Prostate gland (tissue), 2 donors: ENCODE measurements around the gene EBNA1BP2. TPM values are rescaled to one million over a fixed set of nuclear protein-coding genes. Genes with fewer than 3 reads are reported as not detected.
A peak's percentile ranks its signal among the peaks of the same experiment; 100 is the strongest.

Source experiments
- DNase-seq: peaks from one replicate; pipeline ENCODE4 v3.0.0-alpha.2; 2019; ENCODE audit warnings: low spot score
- H3K27ac ChIP-seq, 2 donors: fragments of 200-600 bp; sonication (generic); 2 replicates each; pipeline ENCODE4 v1.5.1; 2017 to 2019
- H3K27me3 ChIP-seq: fragments of 200-600 bp; sonication (generic); replicated peaks from 2 replicates; pipeline ENCODE4 v1.5.1; 2019; ENCODE audit not compliant: insufficient read depth
- H3K36me3 ChIP-seq, 2 donors: fragments of 200-600 bp; sonication (generic); 1 replicate in 1 of 2; 2 replicates in 1 of 2; pipeline versions ENCODE4 v1.5.1 to v1.8.1; 2017 to 2019
- H3K4me1 ChIP-seq: fragments of 200-600 bp; sonication (generic); replicated peaks from 2 replicates; pipeline ENCODE4 v1.5.1; 2019
- H3K4me3 ChIP-seq, 2 donors: fragments of 200-600 bp; sonication (generic); 2 replicates each; pipeline ENCODE4 v1.5.1; 2017 to 2019
- H3K9me3 ChIP-seq: fragments of 200-600 bp; sonication (generic); 2 replicates; pipeline ENCODE4 v1.5.1; 2017
- CTCF ChIP-seq, 4 experiments: fragments of 200-600 bp in 2 of 4; fragments of 450-650 bp in 2 of 4; sonication (generic) in 2 of 4; IDR thresholded peaks; 1 replicate in 3 of 4; 2 replicates in 1 of 4; pipeline ENCODE4 v1.5.1; 2016 to 2019; ENCODE audit warnings: antibody characterized with exemption in 4 of 4, mild to moderate bottlenecking in 2 of 4, moderate library complexity in 2 of 4
- POLR2A ChIP-seq: fragments of 450-650 bp; IDR thresholded peaks from one replicate; pipeline ENCODE4 v1.6.1; 2016; ENCODE audit warnings: antibody characterized with exemption, mild to moderate bottlenecking
- POLR2AphosphoS5 ChIP-seq: sonication (generic); formaldehyde crosslinking; IDR thresholded peaks from one replicate; pipeline ENCODE4 v1.6.1; 2017; ENCODE audit warnings: antibody characterized with exemption
- WGBS: methylation state at CpG from one replicate; pipeline ENCODE4 v1.1.5; 2018; 5-methylcytosine and 5-hydroxymethylcytosine counted together
- intact Hi-C: fragments of 100-400 bp; cut with DNase I; formaldehyde crosslinking; loops from one replicate; pipeline ENCODE4 v1.14.2; 2022
- total RNA-seq, 2 donors: library from RNA; depleted of rRNA; stranded (reverse); fragments of >200 nt; gene quantifications; one replicate each; pipeline ENCODE4 v1.1.0, GENCODE V29; 2016

Gene EBNA1BP2
- total RNA-seq, 2 donors from 2014 or later = 65.7 to 70.7 TPM

DNA sequence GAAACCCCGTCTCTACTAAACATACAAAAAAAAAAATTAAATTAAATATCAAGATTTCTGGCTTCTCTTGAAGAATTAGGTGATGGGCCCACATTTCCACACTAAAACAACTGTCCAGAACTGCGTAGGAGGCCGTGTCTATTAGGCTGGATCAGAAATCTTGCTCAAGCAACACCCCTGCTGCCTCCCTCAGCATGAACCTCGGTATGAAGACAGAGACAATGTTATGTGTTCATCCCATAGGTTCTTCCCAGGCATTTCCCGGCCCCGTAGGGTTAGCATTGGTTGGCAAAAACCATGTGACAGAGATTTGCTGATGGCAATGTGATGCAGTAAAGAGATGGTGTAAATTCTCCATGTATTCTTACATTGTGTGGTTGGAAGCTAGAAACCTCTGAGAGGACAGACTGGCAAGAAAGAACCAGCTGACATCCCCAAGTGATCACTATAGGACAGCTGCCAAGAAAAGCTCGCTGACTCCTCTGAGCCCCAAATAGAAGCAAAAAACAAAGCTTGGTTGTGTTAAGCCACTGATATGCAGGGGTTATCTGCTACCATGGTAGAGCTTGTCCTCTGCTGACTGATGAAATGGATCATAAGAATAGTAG, 34.5 kb downstream of the EBNA1BP2 start:
- no peaks in the 10 kb centered on the region for H3K9me3 ChIP-seq
- H3K36me3 ChIP-seq = no peaks in the 10 kb centered on the region
- DNase-seq = no peak
- H3K4me3 ChIP-seq = no peak overlapping the region
- intact Hi-C loops = no loop called here
- H3K4me1 ChIP-seq = no peaks in the 10 kb centered on the region
- WGBS = 78% methylated on average over 7 of the region's 7 CpGs
- no peak overlapping the region for H3K27ac ChIP-seq
- no peak for TF ChIP-seq POLR2A
- TF ChIP-seq POLR2AphosphoS5 = no peak
- TF ChIP-seq CTCF (IDR thresholded peaks at IDR 0.05) = no peak
- H3K27me3 ChIP-seq = no peaks in the 10 kb centered on the region

DNA sequence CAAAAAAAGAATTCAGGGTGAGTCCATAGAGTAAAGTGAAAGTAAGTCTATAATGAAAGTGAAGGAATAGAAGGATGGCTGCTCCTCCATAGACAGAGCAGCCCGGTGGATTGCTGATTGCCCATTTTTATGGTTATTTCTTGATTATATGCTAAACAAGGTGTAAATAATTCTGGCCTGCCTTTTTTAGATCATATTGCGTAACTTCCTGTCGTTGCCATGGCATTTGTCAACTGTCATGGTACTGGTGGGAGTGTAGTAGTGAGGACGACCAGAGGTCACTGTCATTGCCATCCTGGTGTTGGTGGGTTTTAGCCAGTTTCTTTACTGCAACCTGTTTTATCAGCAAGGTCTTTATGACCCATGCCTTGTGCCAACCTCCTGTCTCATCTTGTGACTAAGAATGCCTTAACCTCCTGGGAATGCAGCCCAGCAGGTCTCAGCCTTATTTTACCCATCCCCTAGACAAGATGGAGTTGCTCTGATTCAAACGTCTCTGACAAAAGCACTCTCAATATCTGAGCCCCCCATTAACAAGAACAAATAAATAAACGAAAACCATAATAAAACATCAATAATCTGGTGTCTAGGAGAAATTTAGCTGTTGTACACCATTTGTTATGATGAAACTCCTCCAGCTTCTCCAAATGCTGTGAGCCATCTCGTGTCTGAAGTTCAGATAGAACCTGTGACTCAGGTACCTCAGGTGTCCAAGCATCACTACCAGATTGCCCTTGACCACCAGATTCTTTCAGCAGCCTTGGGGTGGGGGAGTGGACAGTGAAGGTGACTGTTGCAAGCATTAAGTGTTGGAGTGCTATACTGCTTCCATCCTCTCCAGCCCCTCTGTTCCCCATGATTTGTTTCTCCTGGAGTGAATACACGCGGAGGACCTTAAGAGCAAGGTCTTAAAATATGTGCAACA, 36.0 kb downstream of the EBNA1BP2 start:
- Histone ChIP-seq H3K27me3 (no peaks in the 10 kb centered on the region), H3K9me3 (no peaks in the 10 kb centered on the region), H3K36me3 (no peaks in the 10 kb centered on the region), H3K4me3 (no peak overlapping the region), H3K27ac (no peak overlapping the region), H3K4me1 (no peaks in the 10 kb centered on the region)
- intact Hi-C loops = no loop called here
- peak; percentile 19 for DNase-seq
- TF ChIP-seq CTCF (IDR thresholded peaks at IDR 0.05) (no peak), POLR2A (no peak), POLR2AphosphoS5 (no peak)
- 63% methylated on average over 9 of the region's 9 CpGs for WGBS

DNA sequence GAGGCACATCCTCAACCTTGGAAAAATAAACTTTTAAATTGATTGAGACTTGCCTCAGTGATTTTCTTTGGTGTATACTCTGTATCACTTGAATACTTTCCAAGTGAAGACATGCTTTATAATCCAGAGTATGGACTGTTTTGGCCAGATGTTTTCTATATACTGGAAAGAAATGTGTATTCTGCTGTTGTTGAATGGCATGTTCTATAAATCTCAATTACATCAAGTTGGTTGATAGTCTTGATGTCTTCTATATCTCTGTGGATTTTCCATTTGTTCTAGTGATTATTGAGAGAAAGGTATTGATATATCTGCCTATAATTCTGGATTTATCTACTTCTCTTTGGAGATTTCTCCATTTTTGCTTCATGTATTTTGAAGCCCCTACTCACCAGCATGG, 37.5 kb downstream of the EBNA1BP2 start:
- intact Hi-C loops = no loop called here
- H3K27me3 ChIP-seq = no peaks in the 10 kb centered on the region
- no peaks in the 10 kb centered on the region for H3K4me1 ChIP-seq
- no peak overlapping the region for H3K27ac ChIP-seq
- H3K4me3 ChIP-seq = no peak overlapping the region
- no peak for DNase-seq
- TF ChIP-seq POLR2A (no peak), POLR2AphosphoS5 (no peak), CTCF (IDR thresholded peaks at IDR 0.05) (no peak)
- H3K9me3 ChIP-seq = no peaks in the 10 kb centered on the region
- no peaks in the 10 kb centered on the region for H3K36me3 ChIP-seq

GRCh38 chr1:43134068-43134467, 38.0 kb downstream of the EBNA1BP2 start:
- no peaks in the 10 kb centered on the region for H3K36me3 ChIP-seq
- intact Hi-C loops = no loop called here
- no peaks in the 10 kb centered on the region for H3K9me3 ChIP-seq
- H3K4me1 ChIP-seq = no peaks in the 10 kb centered on the region
- no peak overlapping the region for H3K27ac ChIP-seq
- no peak overlapping the region for H3K4me3 ChIP-seq
- no peak for DNase-seq
- TF ChIP-seq POLR2AphosphoS5 (no peak), POLR2A (no peak), CTCF (IDR thresholded peaks at IDR 0.05) (no peak)
- H3K27me3 ChIP-seq = no peaks in the 10 kb centered on the region
- WGBS = 50% methylated on average over 1 of the region's 1 CpG
